ENCODE measurements around the gene TMEM109.

GRCh38 chr11:60923326-60923725, 9.4 kb downstream of the TMEM109 start:
- TF ChIP-seq POLR2A (IDR thresholded peaks at IDR 0.05; ENCODE audit: low read length): no peak
- TF ChIP-seq GATA1 (IDR thresholded peaks at IDR 0.05; ENCODE audit: low read depth, low read length): no peak
